Raji (cell line): Measurements from ENCODE around the gene TET2.

ENCODE experiments used
- POLR2A ChIP-seq: IDR thresholded peaks from 2 replicates; pipeline ENCODE4 v1.6.1; 2011; ENCODE audit warnings: low read depth, low read length, control low read depth; ENCODE audit not compliant: insufficient read depth

The TET2 gene

GRCh38 chr4:105318486-105318885 is 171.8 kb downstream of the TET2 start:
- no peak for TF ChIP-seq POLR2A

- no peak for TF ChIP-seq POLR2A
Observed at GRCh38 chr4:105327222-105327621, 180.5 kb downstream of the TET2 start.

- no peak for TF ChIP-seq POLR2A
Observed at GRCh38 chr4:105327956-105328355, 181.3 kb downstream of the TET2 start.

- no peak for TF ChIP-seq POLR2A
Observed at GRCh38 chr4:105329081-105329480, 182.4 kb downstream of the TET2 start.
